OCI-LY3 (cell line): ENCODE results near the gene MYCBP2.

ENCODE experiments used
- CTCF ChIP-seq: fragments of 200-600, 300-600 bp; sonication (generic); IDR thresholded peaks from 2 replicates; pipeline ENCODE4 v1.5.1; 2014; ENCODE audit warnings: antibody characterized with exemption, low read length, low read depth
- EZH2phosphoT487 ChIP-seq: fragments of 200-600 bp; shearing (Covaris generic); IDR thresholded peaks from 2 replicates; pipeline ENCODE4 v1.6.1; 2018; ENCODE audit warnings: antibody characterized with exemption, mixed run types, low read depth

GRCh38 chr13:77034881-77035280 lies 292.0 kb downstream of the MYCBP2 start:
- no peak for TF ChIP-seq CTCF
- no peak for TF ChIP-seq EZH2phosphoT487
